A549 (cell line): Measurements from ENCODE around the gene ACE. TPM values are rescaled to one million over a fixed set of nuclear protein-coding genes. Genes with fewer than 3 reads are reported as not detected.

Source experiments
- ATAC-seq, 2 experiments: fragments of 200-7000 bp in 1 of 2; fragments of >200 bp in 1 of 2; cut with Nextera tagmentation in 1 of 2; cut with Tn5 transposase in 1 of 2; 3 replicates each; pipeline versions ENCODE4 v1.8.0 to v1.9.1; 2018 to 2020; ENCODE audit warnings: mild to moderate bottlenecking in 1 of 2, moderate library complexity in 1 of 2
- CTCF ChIA-PET: fragments of 300-600 bp; sonication (Branson Sonifier 250); formaldehyde crosslinking; extraction: SDS; loops from one replicate; lab custom pipeline; 2021; ENCODE audit warnings: antibody characterized with exemption, inconsistent platforms; lab: Yijun Ruan, JAX
- POLR2A ChIA-PET: fragments of 350-600 bp; formaldehyde crosslinking; extraction: SDS; loops from one replicate; lab custom pipeline; 2021; ENCODE audit warnings: antibody characterized with exemption, inconsistent platforms; lab: Yijun Ruan, JAX
- DNase-seq, 2 experiments: peaks; one replicate each; pipeline versions ENCODE4 v3.0.0 to v3.0.0-alpha.2; 2011 to 2016; ENCODE audit warnings: low read depth in 1 of 2, low spot score in 1 of 2
- FAIRE-seq: peaks from 2 replicates; lab custom pipeline; 2011; peaks lifted over from hg19 to GRCh38; lab: Jason Lieb, UNC
- H3K27ac ChIP-seq, 2 experiments: fragments of >200 bp; sonication (Bioruptor Twin); formaldehyde crosslinking; 3 replicates each; pipeline ENCODE4 v1.5.1; 2016 to 2017
- H3K4me1 ChIP-seq: fragments of >200 bp; sonication (Bioruptor Twin); formaldehyde crosslinking; 3 replicates; pipeline ENCODE4 v1.6.1; 2016
- H3K4me2 ChIP-seq: fragments of >200 bp; sonication (Bioruptor Twin); formaldehyde crosslinking; 3 replicates; pipeline ENCODE4 v1.6.1; 2016
- H3K4me3 ChIP-seq: fragments of >200 bp; sonication (Bioruptor Twin); formaldehyde crosslinking; 3 replicates; pipeline ENCODE4 v1.5.1; 2016
- H3K9me3 ChIP-seq: fragments of >200 bp; sonication (Bioruptor Twin); formaldehyde crosslinking; 3 replicates; pipeline ENCODE4 v1.6.1; 2016
- ATOH8 ChIP-seq: fragments of 250-450 bp; sonication (Bioruptor Pico); IDR thresholded peaks from 2 replicates; pipeline ENCODE4 v1.5.0; 2020; ENCODE audit warnings: low read depth, mild to moderate bottlenecking, moderate library complexity
- BCL3 ChIP-seq: fragments of >200 bp; sonication (Bioruptor Twin); formaldehyde crosslinking; IDR thresholded peaks from 3 replicates; pipeline ENCODE4 v1.6.1; 2016
- CEBPB ChIP-seq, 2 experiments: fragments of >200 bp in 1 of 2; sonication (Bioruptor Twin) in 1 of 2; formaldehyde crosslinking in 1 of 2; IDR thresholded peaks; 2 replicates each; pipeline ENCODE4 v1.6.1; 2012 to 2016
- CHD4 ChIP-seq: fragments of 200-600 bp; sonication (generic); IDR thresholded peaks from 2 replicates; pipeline ENCODE4 v1.6.1; 2016; ENCODE audit warnings: antibody characterized with exemption, mild to moderate bottlenecking, borderline replicate concordance
- CTCF ChIP-seq: fragments of >200 bp; sonication (Bioruptor Twin); formaldehyde crosslinking; IDR thresholded peaks from 3 replicates; pipeline ENCODE4 v1.5.1; 2016
- FOSB ChIP-seq: fragments of 250-450 bp; sonication (Bioruptor Pico); IDR thresholded peaks from 2 replicates; pipeline ENCODE4 v1.5.0; 2020; ENCODE audit warnings: mild to moderate bottlenecking, moderate library complexity
- HDAC2 ChIP-seq: fragments of 200-600 bp; sonication (generic); IDR thresholded peaks from 2 replicates; pipeline ENCODE4 v1.6.1; 2016
- HEYL ChIP-seq: fragments of 250-450 bp; sonication (Bioruptor Pico); IDR thresholded peaks from 2 replicates; pipeline ENCODE4 v1.8.0; 2021; ENCODE audit warnings: mild to moderate bottlenecking, moderate library complexity
- HMGXB4 ChIP-seq: fragments of 250-450 bp; sonication (Bioruptor Pico); IDR thresholded peaks from 2 replicates; pipeline ENCODE4 v1.5.0; 2021; ENCODE audit warnings: mild to moderate bottlenecking, moderate library complexity, borderline replicate concordance
- HOXB13 ChIP-seq: fragments of 250-450 bp; sonication (Bioruptor Pico); IDR thresholded peaks from 2 replicates; pipeline ENCODE4 v1.5.0; 2020; ENCODE audit warnings: low read depth, mild to moderate bottlenecking, moderate library complexity
- KDM1A ChIP-seq: fragments of 200-600 bp; sonication (generic); IDR thresholded peaks from 2 replicates; pipeline ENCODE4 v1.6.1; 2016; ENCODE audit warnings: low read depth, mild to moderate bottlenecking
- MAFK ChIP-seq: fragments of 450-650 bp; IDR thresholded peaks from 2 replicates; pipeline ENCODE4 v1.6.1; 2014; ENCODE audit not compliant: partially characterized antibody
- MAX ChIP-seq: IDR thresholded peaks from 2 replicates; pipeline ENCODE4 v1.6.1; 2012
- PHF8 ChIP-seq: fragments of 200-600 bp; sonication (generic); IDR thresholded peaks from 2 replicates; pipeline ENCODE4 v1.6.1; 2016; ENCODE audit warnings: low read depth, mild to moderate bottlenecking, antibody characterized with exemption, moderate library complexity, borderline replicate concordance
- POLR2AphosphoS2 ChIP-seq: conservative IDR thresholded peaks from 2 replicates; pipeline ENCODE4 v1.6.1; 2012; ENCODE audit warnings: low read length, improper control_type of control experiment, inconsistent platforms
- RARB ChIP-seq: fragments of 250-450 bp; sonication (Bioruptor Pico); IDR thresholded peaks from 2 replicates; pipeline ENCODE4 v1.8.0; 2021; ENCODE audit warnings: mild to moderate bottlenecking, moderate library complexity
- RFX5 ChIP-seq: fragments of 450-650 bp; IDR thresholded peaks from 2 replicates; pipeline ENCODE4 v1.7.1; 2014; ENCODE audit warnings: antibody characterized with exemption, mild to moderate bottlenecking, moderate library complexity
- RNF2 ChIP-seq: fragments of 200-600 bp; sonication (generic); IDR thresholded peaks from 2 replicates; pipeline ENCODE4 v1.6.1; 2016; ENCODE audit warnings: low read depth, mild to moderate bottlenecking, antibody characterized with exemption, moderate library complexity, borderline replicate concordance
- SMC3 ChIP-seq: fragments of >200 bp; sonication (Bioruptor Twin); formaldehyde crosslinking; IDR thresholded peaks from 3 replicates; pipeline ENCODE4 v1.6.1; 2018; ENCODE audit warnings: inconsistent platforms
- SREBF2 ChIP-seq: fragments of 450-650 bp; IDR thresholded peaks from 2 replicates; pipeline ENCODE4 v1.6.1; 2014; ENCODE audit warnings: mild to moderate bottlenecking, moderate library complexity
- whole genome bisulfite sequencing: methylation state at CpG from one replicate; pipeline ENCODE4 v1.1.6; 2017; ENCODE audit errors: missing lambda C conversion rate; 5-methylcytosine and 5-hydroxymethylcytosine counted together
- polyA plus RNA-seq, 4 experiments: library from polyadenylated mRNA; depleted of rRNA in 3 of 4; stranded (reverse); fragments of >200 nt; fragmentation: RNase III in 1 of 4; extraction: RNeasy Plus Mini Kit Qiagen cat#74134 plus additional on column Dnase treatment in 1 of 4; gene quantifications; 2 replicates in 3 of 4; 3 replicates in 1 of 4; pipeline ENCODE4 v1.2.3, GENCODE V29; 2011 to 2017

Gene ACE
- polyA plus RNA-seq, 2 of the 4 experiments (the other 2 are of a cell fraction): 0.22 to 0.52 TPM

GRCh38 chr17:63482509-63482908 lies 5.6 kb downstream of the ACE start:
- no peak overlapping the region for H3K27ac ChIP-seq
- no peak overlapping the region for H3K4me2 ChIP-seq
- CTCF ChIA-PET: interaction anchor here (4.4 to 13.8 kb wide), 5 partner anchors 13 to 129 kb away, joined by 14 to 347 read pairs (median 111); partner anchors contain the start of gene CYB561
- no peaks in the 10 kb centered on the region for H3K9me3 ChIP-seq
- TF ChIP-seq SMC3 (no peak), SREBF2 (no peak), MAFK (no peak), MAX (no peak), RNF2 (no peak), POLR2AphosphoS2 (no peak), CEBPB (IDR thresholded peaks at IDR 0.05) (no peak), CHD4 (no peak), RARB (no peak), ATOH8 (no peak), FOSB (CRISPR knock-in tag) (no peak), KDM1A (no peak), BCL3 (no peak), CTCF (no peak), HEYL (CRISPR knock-in tag) (no peak), HOXB13 (CRISPR knock-in tag) (no peak), HDAC2 (no peak)
- TF ChIP-seq, all 56 proteins: peak for 0
- ATAC-seq (no peak), FAIRE-seq (no peak), DNase-seq (no peak)
- POLR2A ChIA-PET: no interaction called here
- Histone ChIP-seq H3K4me3 (no peak overlapping the region), H3K4me1 (peaks cover 10% of the 10 kb centered on the region)
- WGBS: 68% methylated on average over 16 of the region's 16 CpGs

- ATAC-seq (no peak), FAIRE-seq (no peak), DNase-seq (no peak)
- no peak overlapping the region for H3K4me3 ChIP-seq
- no peak for TF ChIP-seq HMGXB4 (CRISPR knock-in tag)
- TF ChIP-seq PHF8: no peak
- no peak for TF ChIP-seq BCL3
- no peak for TF ChIP-seq RFX5
- WGBS: 60% methylated on average over 10 of the region's 10 CpGs
- peaks cover 5% of the 10 kb centered on the region for H3K4me1 ChIP-seq
- ChIA-PET POLR2A (interaction anchor here (0.5 kb wide), 1 partner anchor 139 kb away, joined by 3 read pairs; no protein-coding TSS in a partner anchor), CTCF (interaction anchor here (0.7 to 13.8 kb wide), 5 partner anchors 12 to 129 kb away, joined by 3 to 347 read pairs (median 111); partner anchors contain the start of gene CYB561)
- no peak overlapping the region for H3K27ac ChIP-seq
- no peak overlapping the region for H3K4me2 ChIP-seq
- no peaks in the 10 kb centered on the region for H3K9me3 ChIP-seq
Measured at GRCh38 chr17:63483038-63483437, 6.2 kb downstream of the ACE start.
